Inflammatory macrophage treated with lipopolysaccharide for 4 hours (primary cell): ENCODE measurements around the gene OR8H2.
"Not testable (repeated sequence)": the region's sequence is repeated elsewhere in the genome, so short reads cannot be mapped to it uniquely, and the experiment has no call there.

Source experiments
- DNase-seq: peaks from one replicate; pipeline ENCODE4 v3.0.0-alpha.2; 2020

Gene OR8H2

DNA sequence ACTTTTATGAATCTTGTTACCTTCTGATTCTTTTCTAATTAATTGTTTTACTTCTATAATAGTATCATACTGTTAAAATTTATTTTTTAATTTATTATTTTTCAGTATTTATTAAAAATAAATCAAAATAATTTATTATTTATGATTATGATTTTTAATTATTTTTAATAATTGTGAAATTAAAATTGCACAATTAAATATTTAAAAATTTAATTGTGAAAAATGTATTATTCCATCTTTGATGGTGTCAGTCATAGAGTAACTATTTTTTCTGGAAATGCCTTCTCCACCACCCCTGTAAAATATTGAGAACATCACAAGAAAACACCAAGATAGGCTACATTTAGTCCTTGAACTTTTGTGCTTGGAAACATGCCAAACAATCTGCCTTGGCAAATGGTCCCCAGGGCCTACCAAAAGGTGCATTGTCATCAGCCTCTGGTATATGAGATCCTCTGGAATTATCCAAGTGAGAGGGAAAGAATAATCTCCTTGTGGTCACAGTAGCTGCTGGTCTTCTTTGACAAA is at the start of gene OR8H2:
OR8H2 (plus strand) TSS at position 478 of the 528 bp plus-strand sequence. CDS start 1,356 bp downstream, outside the sequence.
- no peak for DNase-seq

DNA sequence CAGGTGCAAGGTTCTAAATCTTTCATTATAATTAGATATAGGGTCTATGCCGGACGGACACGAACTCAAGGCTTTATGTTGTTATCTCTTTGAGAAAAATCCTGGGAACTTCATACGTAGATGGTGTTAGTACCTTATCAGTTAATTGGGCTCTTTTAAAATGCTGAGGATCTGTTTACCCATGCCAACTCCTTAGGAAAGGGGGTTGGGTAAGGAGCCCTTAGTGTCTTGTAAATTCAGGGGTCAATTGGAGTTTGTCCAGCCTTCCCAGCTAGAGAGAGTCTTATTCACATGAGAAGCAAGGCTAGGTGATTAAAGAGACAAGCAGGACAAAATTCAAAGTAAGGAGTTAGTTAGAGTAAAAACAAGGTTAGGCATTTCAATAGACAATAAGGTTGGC is 47.1 kb upstream of the OR8H2 start:
- not testable (repeated sequence) for DNase-seq

GRCh38 chr11:56057661-56058237 is 45.7 kb upstream of the OR8H2 start:
- DNase-seq = not testable (repeated sequence)

DNA sequence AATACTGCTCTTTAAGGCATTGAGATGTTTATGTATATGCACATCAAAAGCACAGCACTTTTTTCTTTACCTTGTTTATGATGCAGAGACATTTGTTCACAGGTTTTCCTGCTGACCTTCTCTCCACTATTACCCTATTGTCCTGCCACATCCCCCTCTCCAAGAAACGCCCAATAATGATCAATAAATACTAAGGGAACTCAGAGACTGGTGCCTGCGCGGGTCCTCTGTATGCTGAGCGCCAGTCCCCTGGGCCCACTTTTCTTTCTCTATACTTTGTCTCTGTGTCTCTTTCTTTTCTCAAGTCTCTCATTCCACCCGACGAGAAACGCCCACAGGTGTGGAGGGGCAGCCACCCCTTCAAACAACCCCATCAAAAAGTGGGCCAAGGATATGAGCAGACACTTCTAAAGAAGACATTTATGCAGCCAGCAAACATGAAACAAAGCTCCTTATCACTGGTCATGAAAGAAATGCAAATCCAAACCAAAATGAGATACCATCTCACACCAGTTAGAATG is 45.2 kb upstream of the OR8H2 start:
- not testable (repeated sequence) for DNase-seq

DNA sequence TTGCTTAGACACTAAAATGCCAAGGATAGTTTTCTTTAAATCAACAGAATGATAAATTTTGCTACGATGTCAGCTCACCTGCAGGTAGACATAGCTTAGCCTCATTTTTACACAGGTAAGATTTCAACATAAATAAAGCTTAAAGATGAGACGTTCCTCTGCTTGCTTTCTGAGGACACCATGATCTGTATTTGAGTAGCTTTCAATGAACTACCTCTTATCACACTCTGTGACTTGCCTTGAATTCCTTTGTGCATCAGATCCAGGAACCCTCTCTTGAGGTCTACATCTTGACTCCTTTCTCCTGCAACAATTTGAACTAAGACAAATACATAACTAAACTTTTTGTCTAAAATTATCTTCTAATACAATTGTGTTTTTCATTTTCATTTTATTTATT is 36.5 kb upstream of the OR8H2 start:
- no peak for DNase-seq

GRCh38 chr11:56089697-56090096 is 13.8 kb upstream of the OR8H2 start:
- DNase-seq = no peak

DNA sequence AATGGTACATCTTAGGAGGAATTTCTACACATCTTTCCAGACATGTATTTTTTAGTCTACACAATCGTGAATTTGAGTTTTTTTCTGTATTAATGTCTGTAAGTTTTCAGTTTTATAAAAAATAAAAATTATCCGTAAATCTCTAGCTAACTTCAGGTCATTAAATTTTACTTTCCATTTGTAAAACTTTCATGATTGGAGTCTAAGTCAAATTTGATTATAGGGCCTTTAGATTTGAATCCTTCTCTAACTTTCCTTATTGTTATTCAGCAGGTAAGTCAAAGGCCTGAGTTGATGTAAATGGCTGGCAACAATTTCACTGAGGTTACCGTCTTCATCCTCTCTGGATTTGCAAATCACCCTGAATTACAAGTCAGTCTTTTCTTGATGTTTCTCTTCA is 10.5 kb upstream of the OR8H2 start, which contains the start of gene OR8I2:
OR8I2 (plus strand) TSS at position 301 of the 400 bp plus-strand sequence; CDS start at position 301, 0 bp downstream.
- DNase-seq = no peak

- no peak for DNase-seq
Measured at GRCh38 chr11:56122073-56122472, 18.6 kb downstream of the OR8H2 start, which contains the start of gene OR8H3. Gene OR8H3, plus strand, starts transcription at chr11:56122373. Its CDS starts 0 bp downstream, at chr11:56122373.

DNA sequence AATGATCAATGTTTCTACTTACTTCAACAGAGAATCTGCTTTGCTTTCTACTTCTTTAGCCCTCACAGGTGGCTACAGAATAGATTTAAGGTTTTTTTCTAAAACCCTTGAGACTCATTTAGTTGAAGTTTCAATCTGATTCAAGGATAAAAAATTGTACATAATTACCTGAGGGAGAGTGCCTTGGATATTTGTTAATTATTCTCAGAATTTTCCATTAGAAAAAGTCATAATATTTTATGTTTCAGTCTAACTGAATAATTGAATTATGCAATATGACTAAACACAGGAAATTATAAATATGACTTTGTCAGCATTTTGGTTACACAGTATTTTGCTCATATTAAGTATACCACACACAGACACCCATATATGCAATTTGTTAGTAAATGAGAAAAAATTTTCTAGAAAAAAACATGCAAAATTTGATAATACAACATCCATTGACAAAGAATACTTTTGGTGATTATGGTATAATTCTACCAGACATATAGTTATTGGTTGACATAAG is 36.7 kb downstream of the OR8H2 start, which contains the start of gene OR8J3:
OR8J3 (minus strand) TSS at position 51 of the 511 bp plus-strand sequence. CDS start 2,483 bp downstream, outside the sequence.
- no peak for DNase-seq

- not testable (repeated sequence) for DNase-seq
Measured at GRCh38 chr11:56143681-56144080, 40.2 kb downstream of the OR8H2 start.

DNA sequence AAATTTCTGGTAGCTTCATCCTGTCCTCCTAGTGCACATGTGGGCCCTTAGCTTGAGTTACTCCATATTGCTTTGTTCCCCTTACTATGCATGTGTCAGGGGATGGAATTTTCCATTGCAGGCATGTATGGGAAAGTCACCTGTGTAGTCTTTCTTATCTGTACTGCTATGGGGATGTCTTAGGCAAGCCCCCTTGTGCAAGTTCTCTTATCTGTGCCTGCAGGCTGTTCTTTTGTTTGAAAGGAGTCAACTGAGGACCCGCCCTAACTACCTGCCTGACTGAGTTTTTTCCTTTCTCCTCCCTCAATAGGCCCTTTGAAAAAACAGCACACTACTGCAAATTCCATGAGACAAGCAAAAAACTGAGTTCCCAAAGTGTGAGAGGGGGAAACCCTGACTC is 47.9 kb downstream of the OR8H2 start:
- no peak for DNase-seq

DNA sequence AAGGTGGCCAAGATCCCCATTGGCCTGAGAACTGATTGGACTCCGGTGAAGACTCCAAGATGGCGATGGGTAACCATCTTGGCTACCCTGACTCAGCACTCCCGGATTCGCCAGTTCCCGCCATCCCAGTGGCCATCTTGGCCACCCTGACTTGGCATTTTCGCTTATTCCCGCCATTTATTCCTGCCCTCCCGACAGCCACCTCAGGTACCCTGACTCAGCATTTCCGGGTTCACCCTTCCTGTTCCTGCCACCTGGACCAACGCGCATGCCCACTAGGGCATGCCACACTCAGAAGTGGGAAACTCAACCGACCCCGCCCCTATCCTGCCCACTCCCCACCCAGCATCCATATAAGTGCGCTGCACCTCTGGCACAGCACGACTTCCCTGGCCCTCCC is 48.8 kb downstream of the OR8H2 start:
- no peak for DNase-seq
